Bone marrow (tissue), 2 donors: ENCODE data around the gene ST3GAL2.

Experiments
- DNase-seq, 2 donors: peaks; one replicate each; lab custom pipeline; 2025; lab: John Stamatoyannopoulos, UW

Gene ST3GAL2, protein sequence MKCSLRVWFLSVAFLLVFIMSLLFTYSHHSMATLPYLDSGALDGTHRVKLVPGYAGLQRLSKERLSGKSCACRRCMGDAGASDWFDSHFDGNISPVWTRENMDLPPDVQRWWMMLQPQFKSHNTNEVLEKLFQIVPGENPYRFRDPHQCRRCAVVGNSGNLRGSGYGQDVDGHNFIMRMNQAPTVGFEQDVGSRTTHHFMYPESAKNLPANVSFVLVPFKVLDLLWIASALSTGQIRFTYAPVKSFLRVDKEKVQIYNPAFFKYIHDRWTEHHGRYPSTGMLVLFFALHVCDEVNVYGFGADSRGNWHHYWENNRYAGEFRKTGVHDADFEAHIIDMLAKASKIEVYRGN

GRCh38 chr16:70438969-70439862 lies at the start of gene ST3GAL2:
ST3GAL2 (minus strand) TSS chr16:70439100; CDS start chr16:70398530, 40,570 bp downstream.
- peak; percentile 86 to 91 for DNase-seq

- DNase-seq: no peak
Measured at GRCh38 chr16:70484867-70485266, 46.0 kb upstream of the ST3GAL2 start.

DNA sequence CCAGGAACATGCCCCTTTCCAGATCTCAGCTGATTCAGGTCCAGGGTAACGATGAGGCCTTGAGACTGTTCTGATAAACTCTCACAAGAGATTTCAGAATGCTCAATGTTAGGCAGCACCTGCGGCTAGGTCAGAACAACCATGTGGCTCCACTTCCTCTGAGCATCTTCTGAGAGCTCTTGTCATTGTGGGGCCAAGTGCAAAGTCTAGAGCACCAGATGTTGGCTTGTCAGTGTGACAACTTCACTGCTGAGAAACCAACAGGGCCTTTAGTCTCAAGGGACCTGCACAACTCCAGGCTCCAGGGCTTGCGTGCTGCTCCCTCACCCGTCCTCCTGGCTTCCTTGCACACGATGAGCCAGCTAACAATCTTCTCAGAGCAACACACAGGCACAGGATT lies 44.5 kb upstream of the ST3GAL2 start:
- no peak for DNase-seq

DNA sequence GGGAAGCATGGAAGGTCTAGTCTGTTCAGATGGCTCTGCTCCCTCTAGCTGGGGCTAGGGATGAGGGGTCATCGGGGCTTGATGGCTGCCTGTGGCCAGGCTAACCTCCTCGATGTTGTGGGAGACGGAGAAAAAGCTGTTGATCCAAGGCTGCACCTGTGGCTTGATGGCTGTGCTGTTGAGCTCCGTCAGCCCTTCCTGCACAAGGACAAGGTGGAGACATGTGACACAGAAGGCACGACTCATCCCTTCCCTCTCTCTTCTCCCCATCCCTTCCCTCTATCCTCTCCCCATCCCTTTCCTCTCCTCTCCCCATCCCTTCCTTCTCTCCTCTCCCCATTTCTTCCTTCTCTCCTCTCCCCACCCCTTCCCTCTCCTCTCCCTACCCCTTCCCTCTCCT lies 43.7 kb upstream of the ST3GAL2 start:
- no peak for DNase-seq

DNA sequence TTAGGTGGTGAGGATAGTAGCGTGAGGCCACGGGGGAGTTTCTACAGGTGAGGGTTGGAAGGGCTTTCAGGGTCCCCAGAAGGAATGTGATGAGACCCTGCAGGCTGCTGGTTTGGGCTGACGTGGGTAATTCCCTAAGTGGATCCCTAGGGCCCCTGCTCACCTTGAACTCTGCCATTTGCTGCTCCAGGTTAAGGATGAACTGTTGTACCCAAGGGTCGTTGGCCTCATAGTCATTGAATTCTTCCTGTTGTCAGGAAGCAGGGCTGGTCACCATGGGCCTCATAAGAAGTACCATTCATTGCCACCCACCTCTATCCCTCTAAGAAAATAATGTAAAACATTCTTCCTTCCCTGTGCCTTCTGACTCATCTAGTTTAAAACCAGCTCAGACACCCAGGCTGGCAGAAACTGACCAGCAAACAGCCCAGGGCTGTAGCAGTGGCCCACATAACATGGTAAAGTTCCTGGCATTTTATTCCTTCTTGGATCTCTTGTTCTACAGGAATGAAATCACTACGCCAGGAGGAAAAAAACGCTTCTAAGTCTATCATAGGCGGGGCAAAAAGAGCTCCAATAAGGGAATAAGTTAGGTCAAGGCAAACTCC lies 43.1 kb upstream of the ST3GAL2 start:
- no peak for DNase-seq

GRCh38 chr16:70480127-70481105 lies 41.5 kb upstream of the ST3GAL2 start:
- no peak for DNase-seq

DNA sequence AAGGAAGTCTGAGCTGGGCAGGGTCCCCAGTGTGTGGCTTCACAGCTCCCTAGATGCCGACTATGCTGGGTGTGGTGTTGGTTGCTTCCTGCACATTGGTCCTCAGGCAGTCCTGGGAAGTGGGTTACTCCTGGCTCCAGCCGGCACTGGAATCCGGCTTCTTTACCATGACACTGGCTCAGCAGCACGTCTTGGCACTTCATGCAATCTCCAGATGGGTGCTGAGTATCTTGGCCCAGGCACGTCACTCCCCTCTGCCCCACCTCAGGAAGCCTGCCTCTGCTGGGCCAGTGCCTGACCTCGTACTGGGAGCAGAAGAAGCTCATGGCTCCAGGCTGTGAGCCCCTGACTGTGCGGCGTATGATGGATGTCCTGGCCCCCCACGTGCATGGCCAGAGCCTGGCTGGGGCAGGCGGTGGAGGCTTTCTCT lies 40.0 kb upstream of the ST3GAL2 start:
- DNase-seq: no peak

DNA sequence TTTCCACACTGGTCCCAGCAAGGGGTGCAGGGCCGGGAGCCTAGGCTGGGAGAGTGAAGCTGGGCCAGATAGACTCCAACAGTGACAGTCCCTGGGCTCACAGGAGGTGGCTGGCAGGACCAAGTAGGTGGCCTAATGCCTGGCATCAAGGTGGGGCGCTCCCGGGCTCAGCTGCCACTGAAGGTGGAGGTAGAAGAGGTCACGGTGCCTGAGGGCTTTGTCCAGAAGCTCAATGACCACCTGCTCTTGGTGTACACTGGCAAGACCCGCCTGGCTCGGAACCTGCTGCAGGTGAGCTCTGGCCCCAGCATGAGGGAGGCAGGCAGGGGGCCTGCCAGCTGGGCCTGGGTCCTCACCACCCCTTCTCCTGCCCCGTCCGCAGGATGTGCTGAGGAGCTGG lies 39.3 kb upstream of the ST3GAL2 start:
- DNase-seq: no peak

- DNase-seq: no peak
Measured at GRCh38 chr16:70476272-70477020, 37.5 kb upstream of the ST3GAL2 start.

DNA sequence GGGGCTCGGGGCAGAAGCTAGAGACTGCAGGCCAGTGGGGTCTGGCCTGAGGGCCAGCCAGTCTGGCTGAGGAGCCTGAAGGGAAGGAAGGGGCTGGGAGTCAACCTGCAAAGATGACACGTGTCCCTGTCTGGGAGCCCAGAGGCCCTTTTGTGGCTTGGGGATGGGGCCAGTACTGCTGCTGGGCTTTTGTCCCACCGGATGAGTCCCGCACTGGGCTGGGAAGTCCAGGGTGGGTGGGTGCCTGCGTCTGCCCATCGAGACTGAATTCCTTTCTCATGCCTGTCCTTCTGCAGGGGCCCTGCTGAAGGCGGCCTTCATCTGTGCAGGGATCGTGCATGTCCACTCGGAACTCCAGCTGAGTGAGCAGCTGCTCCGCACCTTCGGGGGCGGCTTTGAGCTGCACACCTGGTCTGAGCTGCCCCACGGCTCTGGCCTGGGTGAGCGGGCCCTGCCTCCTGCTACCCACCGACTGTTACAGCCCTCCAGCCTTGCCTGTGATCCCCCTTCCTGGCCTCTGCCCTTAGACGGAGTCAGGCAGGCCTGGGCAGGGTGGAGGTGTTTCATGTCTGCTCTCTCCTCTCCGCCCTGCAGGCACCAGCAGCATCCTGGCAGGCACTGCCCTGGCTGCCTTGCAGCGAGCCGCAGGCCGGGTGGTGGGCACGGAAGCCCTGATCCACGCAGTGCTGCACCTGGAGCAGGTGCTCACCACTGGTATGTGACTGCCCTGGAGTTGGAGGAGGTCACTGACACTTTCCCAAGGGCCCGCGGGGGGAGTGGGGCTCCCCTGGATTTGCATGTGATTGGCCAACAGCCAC lies 36.4 kb upstream of the ST3GAL2 start:
- no peak for DNase-seq

GRCh38 chr16:70474320-70475053 lies 35.6 kb upstream of the ST3GAL2 start:
- no peak for DNase-seq

- DNase-seq: no peak
Measured at GRCh38 chr16:70473446-70474319, 34.8 kb upstream of the ST3GAL2 start.

DNA sequence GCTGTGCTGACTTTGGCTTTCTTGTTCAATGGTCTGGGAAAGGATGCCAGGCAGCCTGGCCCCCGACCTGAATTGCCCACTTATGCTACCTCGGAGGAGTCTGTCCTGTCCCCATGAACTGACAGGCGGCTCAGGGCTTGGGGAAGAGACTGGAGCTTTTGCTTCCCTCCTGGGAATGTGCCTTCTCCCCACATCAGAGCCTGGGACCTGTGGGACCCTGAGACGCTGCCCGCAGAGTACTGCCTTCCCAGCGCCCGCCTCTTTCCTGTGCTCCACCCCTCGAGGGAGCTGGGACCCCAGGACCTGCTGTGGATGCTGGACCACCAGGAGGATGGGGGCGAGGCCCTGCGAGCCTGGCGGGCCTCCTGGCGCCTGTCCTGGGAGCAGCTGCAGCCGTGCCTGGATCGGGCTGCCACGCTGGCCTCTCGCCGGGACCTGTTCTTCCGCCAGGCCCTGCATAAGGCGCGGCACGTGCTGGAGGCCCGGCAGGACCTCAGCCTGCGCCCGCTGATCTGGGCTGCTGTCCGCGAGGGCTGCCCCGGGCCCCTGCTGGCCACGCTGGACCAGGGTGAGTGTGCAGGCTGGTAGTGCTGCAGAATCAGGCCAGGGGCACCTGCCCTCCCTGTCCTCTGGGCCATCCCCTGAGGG lies 34.0 kb upstream of the ST3GAL2 start:
- no peak for DNase-seq

GRCh38 chr16:70470927-70471341 lies 32.0 kb upstream of the ST3GAL2 start:
- no peak for DNase-seq

DNA sequence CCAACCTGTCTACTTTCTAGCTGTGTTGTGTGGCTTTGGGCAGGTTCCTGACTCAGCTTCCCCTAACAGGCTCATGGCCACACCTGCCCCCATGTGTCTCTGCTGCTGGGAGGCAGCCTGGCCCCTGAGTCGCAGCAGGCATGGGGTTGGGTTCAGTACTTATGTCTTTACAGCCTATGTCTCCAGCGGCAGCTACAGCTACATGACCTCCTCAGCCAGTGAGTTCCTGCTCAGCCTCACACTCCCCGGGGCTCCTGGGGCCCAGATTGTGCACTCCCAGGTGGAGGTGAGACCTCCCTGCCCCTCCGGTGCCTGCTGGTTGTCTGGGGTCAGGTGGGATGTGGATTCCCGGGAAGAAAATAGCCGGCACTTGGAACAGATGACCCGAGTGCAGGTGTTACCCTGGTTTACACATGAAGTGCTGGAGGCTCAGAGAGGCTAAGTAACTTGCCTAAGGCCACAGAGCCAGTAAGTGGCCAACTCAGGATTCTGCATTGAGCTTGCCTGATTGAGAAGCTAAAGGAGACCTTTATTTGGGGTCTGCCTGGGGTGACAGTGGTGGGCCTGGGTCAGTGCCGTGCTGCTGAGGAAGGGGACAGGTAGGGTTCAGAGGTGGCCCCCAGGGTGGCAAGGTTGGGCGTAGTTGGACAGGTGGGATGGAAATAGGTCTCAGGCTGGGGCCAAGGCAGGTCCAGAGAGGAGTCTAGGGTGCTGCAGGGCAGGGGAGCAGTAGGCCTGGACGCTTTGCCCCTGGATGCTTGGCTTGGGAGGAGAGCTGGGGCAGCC lies 31.4 kb upstream of the ST3GAL2 start:
- no peak for DNase-seq

GRCh38 chr16:70468776-70469525 lies 30.1 kb upstream of the ST3GAL2 start:
- no peak for DNase-seq
